Peyer's patch (tissue), 4 donors: ENCODE results near the gene KIAA1671.

Experiments used
- POLR2A ChIP-seq, 2 donors: fragments of 450-650 bp; IDR thresholded peaks; one replicate each; pipeline ENCODE4 v1.5.1; 2017; ENCODE audit warnings: antibody characterized with exemption in 2 of 2, mild to moderate bottlenecking in 2 of 2, moderate library complexity in 2 of 2
- TF ChIP-seq, protein P1 (sequence below), 6 experiments: fragments of 450-650 bp in 4 of 6; fragments of 200-600 bp in 2 of 6; sonication (generic) in 1 of 6; IDR thresholded peaks; one replicate each; pipeline ENCODE4 v1.5.1; 2017 to 2019; ENCODE audit warnings: antibody characterized with exemption in 6 of 6, mild to moderate bottlenecking in 3 of 6, moderate library complexity in 1 of 6

DNA sequence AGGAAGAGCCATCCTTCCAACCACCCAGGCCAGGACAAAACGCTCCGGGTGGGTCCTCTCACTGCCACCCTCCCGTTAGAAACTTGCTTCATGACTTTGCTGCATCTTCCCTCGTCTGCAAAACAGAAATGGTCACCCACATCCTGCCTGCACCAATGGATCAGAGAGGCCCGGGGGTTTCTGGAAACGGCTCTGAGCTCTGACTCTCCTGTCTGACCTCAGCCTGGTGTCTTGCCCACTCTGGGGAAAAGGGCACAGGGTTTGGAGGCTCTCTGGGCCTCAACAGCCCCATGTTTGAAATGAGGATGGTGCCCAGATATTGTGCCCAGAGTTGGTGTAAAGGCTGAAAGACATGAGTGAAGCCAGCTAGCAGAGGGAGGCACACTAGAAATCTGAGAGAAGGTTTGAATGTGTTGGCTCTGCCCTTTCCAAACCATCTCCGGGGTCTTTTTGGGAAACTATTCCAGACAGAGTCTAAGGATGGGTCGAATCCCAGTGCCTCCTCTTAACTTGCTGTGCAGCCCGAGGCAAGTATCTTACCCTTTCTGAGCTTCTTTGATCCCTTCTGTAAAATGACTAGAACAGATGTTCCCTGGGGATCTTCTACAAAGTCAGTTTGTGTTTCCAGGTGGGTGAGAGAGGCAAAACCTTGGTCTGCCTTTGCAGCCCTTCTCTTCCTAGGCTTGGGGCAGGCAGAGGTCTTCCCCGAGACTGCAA lies 249.2 kb downstream of the KIAA1671 start:
- TF ChIP-seq, protein P1, sequence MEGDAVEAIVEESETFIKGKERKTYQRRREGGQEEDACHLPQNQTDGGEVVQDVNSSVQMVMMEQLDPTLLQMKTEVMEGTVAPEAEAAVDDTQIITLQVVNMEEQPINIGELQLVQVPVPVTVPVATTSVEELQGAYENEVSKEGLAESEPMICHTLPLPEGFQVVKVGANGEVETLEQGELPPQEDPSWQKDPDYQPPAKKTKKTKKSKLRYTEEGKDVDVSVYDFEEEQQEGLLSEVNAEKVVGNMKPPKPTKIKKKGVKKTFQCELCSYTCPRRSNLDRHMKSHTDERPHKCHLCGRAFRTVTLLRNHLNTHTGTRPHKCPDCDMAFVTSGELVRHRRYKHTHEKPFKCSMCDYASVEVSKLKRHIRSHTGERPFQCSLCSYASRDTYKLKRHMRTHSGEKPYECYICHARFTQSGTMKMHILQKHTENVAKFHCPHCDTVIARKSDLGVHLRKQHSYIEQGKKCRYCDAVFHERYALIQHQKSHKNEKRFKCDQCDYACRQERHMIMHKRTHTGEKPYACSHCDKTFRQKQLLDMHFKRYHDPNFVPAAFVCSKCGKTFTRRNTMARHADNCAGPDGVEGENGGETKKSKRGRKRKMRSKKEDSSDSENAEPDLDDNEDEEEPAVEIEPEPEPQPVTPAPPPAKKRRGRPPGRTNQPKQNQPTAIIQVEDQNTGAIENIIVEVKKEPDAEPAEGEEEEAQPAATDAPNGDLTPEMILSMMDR (IDR thresholded peaks at IDR 0.05) = no peak
- no peak for TF ChIP-seq POLR2A (IDR thresholded peaks at IDR 0.05)
